H1 (cell line): ENCODE data around the gene NTRK2. TPM values are rescaled to one million over a fixed set of nuclear protein-coding genes. Genes with fewer than 3 reads are reported as not detected.
"Not testable (repeated sequence)": the region's sequence is repeated elsewhere in the genome, so short reads cannot be mapped to it uniquely, and the experiment has no call there.

Experiments
- CTCF ChIA-PET: fragments of 300-600 bp; sonication (Branson Sonifier 250); formaldehyde crosslinking; loops from one replicate; lab custom pipeline; 2021; ENCODE audit not compliant: partially characterized antibody; lab: Charles Lee
- POLR2A ChIA-PET: fragments of 300-600 bp; sonication (Branson Sonifier 250); formaldehyde crosslinking; loops from one replicate; lab custom pipeline; 2021; ENCODE audit warnings: inconsistent platforms; ENCODE audit not compliant: partially characterized antibody; lab: Charles Lee
- DNase-seq, 2 experiments: peaks; one replicate each; pipeline versions ENCODE4 v3.0.0 to v3.0.0-alpha.2; 2010 to 2022; ENCODE audit warnings: low spot score in 2 of 2, low read depth in 1 of 2, mixed read lengths in 1 of 2
- FAIRE-seq: peaks from 2 replicates; lab custom pipeline; 2011; peaks lifted over from hg19 to GRCh38; lab: Jason Lieb, UNC
- H2AFZ ChIP-seq: 2 replicates; pipeline ENCODE4 v1.8.1; 2012; ENCODE audit warnings: low read length, inconsistent platforms
- H2AK5ac ChIP-seq: 2 replicates; pipeline ENCODE4 v1.6.1; 2013; ENCODE audit warnings: low read depth, low read length
- H2BK120ac ChIP-seq: replicated peaks from 2 replicates; pipeline ENCODE3; 2013; ENCODE audit warnings: low read depth, low read length, inconsistent platforms
- H2BK12ac ChIP-seq: 2 replicates; pipeline ENCODE4 v1.6.1; 2013; ENCODE audit warnings: low read depth, low read length
- H2BK15ac ChIP-seq: 2 replicates; pipeline ENCODE4 v1.6.1; 2013; ENCODE audit warnings: low read length
- H2BK20ac ChIP-seq: 2 replicates; pipeline ENCODE4 v1.6.1; 2013; ENCODE audit warnings: low read length
- H2BK5ac ChIP-seq: 2 replicates; pipeline ENCODE4 v1.6.1; 2013; ENCODE audit warnings: low read depth, low read length
- H3K14ac ChIP-seq: 2 replicates; pipeline ENCODE4 v1.6.1; 2013; ENCODE audit warnings: inconsistent platforms; ENCODE audit not compliant: insufficient read length
- H3K18ac ChIP-seq: 2 replicates; pipeline ENCODE4 v1.6.1; 2013; ENCODE audit warnings: low read length; ENCODE audit errors: extremely low read depth
- H3K23ac ChIP-seq: 2 replicates; pipeline ENCODE4 v1.6.1; 2013; ENCODE audit warnings: inconsistent platforms; ENCODE audit not compliant: insufficient read length
- H3K23me2 ChIP-seq: 2 replicates; pipeline ENCODE4 v1.6.1; 2013; ENCODE audit warnings: low read depth, low read length
- H3K27ac ChIP-seq: 2 replicates; pipeline ENCODE4 v1.6.1; 2011; ENCODE audit warnings: low read depth, low read length, inconsistent platforms
- H3K27me3 ChIP-seq, 4 experiments: replicated peaks in 1 of 4; 1 replicate in 1 of 4; 2 replicates in 3 of 4; pipeline versions ENCODE4 v1.6.1 to v1.8.1; 2011 to 2013; ENCODE audit warnings: low read length in 3 of 4, mild to moderate bottlenecking in 3 of 4, inconsistent platforms in 2 of 4, mixed read lengths in 2 of 4, moderate library complexity in 1 of 4; ENCODE audit not compliant: control insufficient read depth in 3 of 4, insufficient read depth in 3 of 4; ENCODE audit errors: extremely low read depth in 1 of 4
- H3K36me3 ChIP-seq, 4 experiments: 2 replicates each; pipeline versions ENCODE4 v1.6.1 to v1.8.1; 2011 to 2013; ENCODE audit warnings: mild to moderate bottlenecking in 4 of 4, low read length in 3 of 4, moderate library complexity in 2 of 4, control low read depth in 1 of 4, inconsistent platforms in 1 of 4; ENCODE audit not compliant: insufficient read depth in 4 of 4, control insufficient read depth in 2 of 4
- H3K4ac ChIP-seq: replicated peaks from 2 replicates; pipeline ENCODE3; 2013; ENCODE audit warnings: low read length, low read depth, mixed read lengths, inconsistent platforms; ENCODE audit not compliant: insufficient read length
- H3K4me1 ChIP-seq, 4 experiments: replicated peaks in 1 of 4; 1 replicate in 1 of 4; 2 replicates in 3 of 4; pipeline versions ENCODE4 v1.6.1 to v1.8.1; 2011 to 2013; ENCODE audit warnings: low read length in 3 of 4, inconsistent platforms in 2 of 4, mixed read lengths in 1 of 4; ENCODE audit not compliant: insufficient read depth in 4 of 4, control insufficient read depth in 3 of 4
- H3K4me2 ChIP-seq, 2 experiments: 2 replicates each; pipeline versions ENCODE4 v1.6.1 to v1.8.1; 2011 to 2013; ENCODE audit warnings: low read depth in 2 of 2, low read length in 2 of 2, control low read depth in 1 of 2, inconsistent platforms in 1 of 2, mild to moderate bottlenecking in 1 of 2; ENCODE audit not compliant: insufficient read depth in 1 of 2
- H3K4me3 ChIP-seq, 4 experiments: fragments of 200-600, 300-600 bp in 1 of 4; sonication (generic), shearing (Covaris generic), sonication (Bioruptor Twin) in 1 of 4; 2 replicates each; pipeline versions ENCODE4 v1.5.1 to v1.8.1; 2011 to 2016; ENCODE audit warnings: low read length in 4 of 4, low read depth in 3 of 4, control low read depth in 2 of 4, inconsistent platforms in 2 of 4, mild to moderate bottlenecking in 2 of 4, mixed read lengths in 1 of 4, moderate library complexity in 1 of 4; ENCODE audit not compliant: insufficient read depth in 2 of 4; ENCODE audit errors: extremely low read depth in 1 of 4
- H3K56ac ChIP-seq: replicated peaks from 2 replicates; pipeline ENCODE3; 2013; ENCODE audit warnings: low read depth, mild to moderate bottlenecking, mixed read lengths, low read length, inconsistent platforms; ENCODE audit not compliant: insufficient read length
- H3K79me1 ChIP-seq: 2 replicates; pipeline ENCODE4 v1.6.1; 2013; ENCODE audit warnings: low read depth, low read length, control low read depth
- H3K79me2 ChIP-seq, 2 experiments: 2 replicates each; pipeline versions ENCODE4 v1.6.1 to v1.8.1; 2012 to 2013; ENCODE audit warnings: low read length in 2 of 2, mild to moderate bottlenecking in 2 of 2, inconsistent platforms in 1 of 2; ENCODE audit not compliant: insufficient read depth in 2 of 2, control insufficient read depth in 1 of 2
- H3K9ac ChIP-seq, 4 experiments: replicated peaks in 1 of 4; 1 replicate in 1 of 4; 2 replicates in 3 of 4; pipeline versions ENCODE4 v1.6.1 to v1.8.1; 2011 to 2013; ENCODE audit warnings: low read depth in 3 of 4, low read length in 3 of 4, control low read depth in 2 of 4, mild to moderate bottlenecking in 2 of 4, moderate library complexity in 2 of 4, inconsistent platforms in 1 of 4; ENCODE audit errors: extremely low read depth in 1 of 4
- H3K9me3 ChIP-seq, 2 experiments: 2 replicates each; pipeline versions ENCODE4 v1.6.1 to v1.8.1; 2012 to 2013; ENCODE audit warnings: mild to moderate bottlenecking in 2 of 2, moderate library complexity in 2 of 2, control low read depth in 1 of 2, inconsistent platforms in 1 of 2, low read depth in 1 of 2, low read length in 1 of 2, mixed read lengths in 1 of 2; ENCODE audit not compliant: insufficient read depth in 2 of 2
- H4K20me1 ChIP-seq, 2 experiments: replicated peaks in 1 of 2; 2 replicates each; pipeline versions ENCODE3 to v1.8.1; 2011 to 2013; ENCODE audit warnings: inconsistent platforms in 2 of 2, low read length in 2 of 2, mild to moderate bottlenecking in 1 of 2; ENCODE audit not compliant: insufficient read depth in 2 of 2, control insufficient read depth in 1 of 2
- H4K5ac ChIP-seq: 2 replicates; pipeline ENCODE4 v1.6.1; 2013; ENCODE audit warnings: low read length, low read depth, mixed read lengths, inconsistent platforms; ENCODE audit not compliant: insufficient read length
- H4K8ac ChIP-seq: 2 replicates; pipeline ENCODE4 v1.8.0; 2013; ENCODE audit warnings: mild to moderate bottlenecking, moderate library complexity, low read length, inconsistent platforms; ENCODE audit not compliant: insufficient read depth; ENCODE audit errors: extremely low read depth
- H4K91ac ChIP-seq: replicated peaks from 2 replicates; pipeline ENCODE3; 2013; ENCODE audit warnings: low read length, mixed read lengths, inconsistent platforms; ENCODE audit not compliant: insufficient read length
- SUZ12 ChIP-seq: fragments of 200-600 bp; sonication (generic); IDR thresholded peaks from 2 replicates; pipeline ENCODE4 v1.6.1; 2012; ENCODE audit warnings: mild to moderate bottlenecking, inconsistent platforms, low read length, moderate library complexity, mixed read lengths
- WGBS, 2 experiments: shearing (Covaris generic) in 1 of 2; methylation state at CpG; one replicate each; pipeline versions ENCODE4 v1.1.6 to v1.1.7; 2013 to 2015; ENCODE audit warnings: low lambda C conversion rate in 2 of 2, mixed read lengths in 2 of 2, inconsistent platforms in 1 of 2, low coverage in 1 of 2, missing lambda C conversion rate in 1 of 2; ENCODE audit not compliant: insufficient replicate concordance in 2 of 2, insufficient coverage in 1 of 2, insufficient read length in 1 of 2; ENCODE audit errors: extremely low coverage in 1 of 2, missing lambda C conversion rate in 1 of 2; 5-methylcytosine and 5-hydroxymethylcytosine counted together
- polyA plus RNA-seq, 7 experiments: library from polyadenylated mRNA; depleted of rRNA in 3 of 7; stranded (reverse) in 5 of 7; unstranded in 2 of 7; fragments of >200 nt in 5 of 7; fragments of 200-250 nt in 2 of 7; gene quantifications; 1 replicate in 5 of 7; 2 replicates in 1 of 7; 4 replicates in 1 of 7; pipeline versions ENCODE4 v1.2.1 to v1.2.3, GENCODE V29; 2011 to 2013; ENCODE audit warnings: missing spikeins in 2 of 7, mixed read lengths in 2 of 7
- total RNA-seq: library from RNA; stranded (reverse); fragmentation: NEBNext Ultra II Directional; extraction: Animal tissue kit (Norgen Biotek cat#: 25700); gene quantifications from 2 replicates; pipeline ENCODE4 v1.2.1, GENCODE V29; 2021

NTRK2 gene
- total and polyA plus RNA-seq, 2 of the 8 experiments (the other 6 are each of a cell fraction or from before 2014, with no cell fraction given): 0.03 to 0.04 TPM

DNA sequence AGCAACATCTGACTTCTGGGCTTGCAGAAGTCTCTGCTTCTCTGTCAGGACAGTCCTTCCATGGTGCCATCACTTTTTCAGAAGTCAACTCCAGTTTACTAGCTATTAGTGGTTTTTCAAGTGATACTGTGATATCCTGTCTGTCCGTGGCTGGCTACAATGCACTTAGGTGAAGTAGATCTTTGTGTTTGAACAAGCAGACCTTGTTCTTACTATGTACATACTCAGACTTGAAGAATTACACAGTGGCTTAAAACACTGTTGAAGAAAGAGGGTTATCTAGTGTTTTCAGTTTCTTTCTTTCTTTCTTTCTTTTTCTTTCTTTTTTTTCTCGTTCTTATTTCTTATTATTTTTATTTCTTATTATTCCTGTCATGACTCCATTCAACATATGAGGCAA, 228.7 kb downstream of the NTRK2 start:
- H3K18ac ChIP-seq: no peak overlapping the region
- H3K36me3 ChIP-seq: no peaks in the 10 kb centered on the region
- H3K9ac ChIP-seq: no peak overlapping the region
- H4K91ac ChIP-seq: no peak overlapping the region
- H2BK12ac ChIP-seq: no peak overlapping the region
- no peak overlapping the region for H3K4me2 ChIP-seq
- no peaks in the 10 kb centered on the region for H3K9me3 ChIP-seq
- WGBS, 2 experiments: 96 to 100% methylated on average over 1 of the region's 2 CpGs
- no peak overlapping the region for H2BK5ac ChIP-seq
- H2BK20ac ChIP-seq: no peak overlapping the region
- POLR2A ChIA-PET: no interaction called here
- H2BK120ac ChIP-seq: no peak overlapping the region
- no peak overlapping the region for H3K27ac ChIP-seq
- H2BK15ac ChIP-seq: no peak overlapping the region
- no peak overlapping the region for H2AK5ac ChIP-seq
- H4K5ac ChIP-seq: no peak overlapping the region
- no peak overlapping the region for H3K23ac ChIP-seq
- H4K8ac ChIP-seq: no peak overlapping the region
- H4K20me1 ChIP-seq: no peaks in the 10 kb centered on the region
- no peaks in the 10 kb centered on the region for H3K79me2 ChIP-seq
- H3K14ac ChIP-seq: no peak overlapping the region
- no peaks in the 10 kb centered on the region for H3K27me3 ChIP-seq
- CTCF ChIA-PET: no interaction called here
- H3K23me2 ChIP-seq: no peaks in the 10 kb centered on the region
- H3K4me1 ChIP-seq: peaks cover 0 to 6% (median 0%) of the 10 kb centered on the region in 4 experiments; a peak in 2 of 7 replicates
- no peak overlapping the region for H2AFZ ChIP-seq
- no peak overlapping the region for H3K56ac ChIP-seq
- no peak overlapping the region for H3K4ac ChIP-seq
- DNase-seq: no peak
- H3K4me3 ChIP-seq: no peak overlapping the region
- no peak for TF ChIP-seq SUZ12
- TF ChIP-seq, all 59 proteins: peak for 0
- no peaks in the 10 kb centered on the region for H3K79me1 ChIP-seq
- FAIRE-seq: no peak

DNA sequence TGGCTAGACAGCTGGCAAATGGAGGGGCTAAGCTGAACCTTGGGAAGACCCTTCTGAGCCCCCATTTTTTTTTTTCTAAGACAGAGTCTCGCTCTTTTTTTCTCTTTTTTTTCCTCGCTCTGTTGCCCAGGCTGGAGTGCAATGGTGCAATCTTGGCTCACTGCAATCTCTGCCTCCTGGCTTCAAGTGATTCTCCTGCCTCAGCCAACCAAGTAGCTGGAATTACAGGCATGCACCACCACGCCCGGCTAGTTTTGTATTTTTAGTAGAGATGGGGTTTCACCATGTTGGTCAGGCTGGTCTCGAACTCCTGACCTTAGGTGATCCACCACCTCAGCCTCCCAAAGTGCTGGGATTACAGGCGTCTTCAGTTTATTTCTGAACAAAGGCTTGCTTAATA, 229.1 kb downstream of the NTRK2 start:
- H3K23me2 ChIP-seq, H2BK120ac ChIP-seq, H2BK12ac ChIP-seq, H3K9me3 ChIP-seq, H3K4me3 ChIP-seq, H2BK20ac ChIP-seq, H3K79me1 ChIP-seq, H4K5ac ChIP-seq, H2AFZ ChIP-seq, H2BK15ac ChIP-seq, H4K8ac ChIP-seq, H2AK5ac ChIP-seq, H3K14ac ChIP-seq, H3K4me2 ChIP-seq, DNase-seq, FAIRE-seq, H4K20me1 ChIP-seq, H3K9ac ChIP-seq, H3K79me2 ChIP-seq, H3K23ac ChIP-seq, H3K27ac ChIP-seq, H3K56ac ChIP-seq, H2BK5ac ChIP-seq, H3K27me3 ChIP-seq, H4K91ac ChIP-seq, H3K36me3 ChIP-seq, POLR2A ChIA-PET, H3K4me1 ChIP-seq, H3K18ac ChIP-seq, CTCF ChIA-PET, H3K4ac ChIP-seq: not testable (repeated sequence)
- WGBS, 2 experiments: 87% methylated on average over 5 of the region's 6 CpGs; no CpG with 5 or more reads in 1 of the 2 experiments
